HepG2 (cell line): ENCODE data around the gene KIAA1614. TPM values are rescaled to one million over a fixed set of nuclear protein-coding genes. Genes with fewer than 3 reads are reported as not detected.
A peak's percentile ranks its signal among the peaks of the same experiment; 100 is the strongest.

ENCODE experiments used
- ESRRA ChIP-seq: sonication (generic); formaldehyde crosslinking; IDR thresholded peaks from 2 replicates; pipeline ENCODE4 v1.5.1; 2020; ENCODE audit warnings: mild to moderate bottlenecking, low read depth, missing genetic modification reagents
- GLI4 ChIP-seq: sonication (generic); formaldehyde crosslinking; IDR thresholded peaks from 2 replicates; pipeline ENCODE4 v1.5.1; 2020; ENCODE audit warnings: missing genetic modification reagents, mild to moderate bottlenecking, moderate library complexity, borderline replicate concordance
- GZF1 ChIP-seq: sonication (generic); formaldehyde crosslinking; IDR thresholded peaks from 2 replicates; pipeline ENCODE4 v1.5.1; 2020; ENCODE audit warnings: mild to moderate bottlenecking, missing genetic modification reagents
- HMG20A ChIP-seq: IDR thresholded peaks from 2 replicates; pipeline ENCODE4 v1.6.1; 2016; ENCODE audit warnings: borderline replicate concordance
- HNF4G ChIP-seq, 2 experiments: sonication (generic) in 1 of 2; formaldehyde crosslinking in 1 of 2; IDR thresholded peaks; 2 replicates each; pipeline versions ENCODE4 v1.4.0 to v1.6.1; 2011 to 2020; ENCODE audit warnings: borderline replicate concordance in 2 of 2, low read depth in 2 of 2, mild to moderate bottlenecking in 2 of 2, low read length in 1 of 2, missing genetic modification reagents in 1 of 2, moderate library complexity in 1 of 2
- ISX ChIP-seq: sonication (generic); formaldehyde crosslinking; conservative IDR thresholded peaks from 2 replicates; pipeline ENCODE4 v1.5.0; 2020; ENCODE audit warnings: missing genetic modification reagents
- ZNF274 ChIP-seq: sonication (generic); formaldehyde crosslinking; IDR thresholded peaks from 2 replicates; pipeline ENCODE4 v1.5.1; 2020; ENCODE audit warnings: mild to moderate bottlenecking, missing genetic modification reagents
- ZNF296 ChIP-seq: sonication (generic); formaldehyde crosslinking; conservative IDR thresholded peaks from 2 replicates; pipeline ENCODE4 v1.5.0; 2020; ENCODE audit warnings: mild to moderate bottlenecking, missing genetic modification reagents
- ZNF644 ChIP-seq: IDR thresholded peaks from 2 replicates; pipeline ENCODE4 v1.6.1; 2016; ENCODE audit warnings: low read depth
- polyA plus RNA-seq, 8 experiments: library from polyadenylated mRNA; depleted of rRNA in 3 of 8; stranded (reverse) in 7 of 8; unstranded in 1 of 8; fragments of >200 nt; fragmentation: Illumina TruSeq in 4 of 8; extraction: Trizol in 4 of 8; gene quantifications; 2 replicates each; pipeline versions ENCODE4 v1.2.1 to v1.2.3, GENCODE V29; 2011 to 2016; ENCODE audit warnings: low read depth in 4 of 8, missing spikeins in 1 of 8, mixed read lengths in 1 of 8; ENCODE audit not compliant: insufficient read depth in 1 of 8
- total RNA-seq, 5 experiments: library from RNA; depleted of rRNA; stranded (reverse); fragments of >200 nt; fragmentation: Illumina TruSeq; extraction: Trizol; gene quantifications; 2 replicates each; pipeline ENCODE4 v1.2.3, GENCODE V29; 2016; ENCODE audit warnings: low read depth in 1 of 5
- TF ChIP-seq, protein P1 (sequence below): sonication (generic); formaldehyde crosslinking; IDR thresholded peaks from 2 replicates; pipeline ENCODE4 v1.8.0; 2022; ENCODE audit warnings: mild to moderate bottlenecking, missing genetic modification reagents, borderline replicate concordance
- TF ChIP-seq, protein P2 (sequence below): sonication (generic); formaldehyde crosslinking; IDR thresholded peaks from 2 replicates; pipeline ENCODE4 v1.4.0; 2020; ENCODE audit warnings: mild to moderate bottlenecking, missing genetic modification reagents
- TF ChIP-seq, protein P3 (sequence below): sonication (generic); formaldehyde crosslinking; IDR thresholded peaks from 2 replicates; pipeline ENCODE4 v1.8.1; 2023; ENCODE audit warnings: missing genetic modification reagents, inconsistent platforms, borderline replicate concordance
- TF ChIP-seq, protein P4 (sequence below), 2 experiments: IDR thresholded peaks; 2 replicates each; pipeline ENCODE4 v1.6.1; 2011 to 2012; ENCODE audit warnings: low read length in 2 of 2, borderline replicate concordance in 1 of 2, low read depth in 1 of 2, mild to moderate bottlenecking in 1 of 2, moderate library complexity in 1 of 2

KIAA1614 gene
- total and polyA plus RNA-seq, 2 of the 13 experiments (the other 11 are each of a cell fraction or from before 2014, with no cell fraction given): 0.15 to 0.77 TPM

DNA sequence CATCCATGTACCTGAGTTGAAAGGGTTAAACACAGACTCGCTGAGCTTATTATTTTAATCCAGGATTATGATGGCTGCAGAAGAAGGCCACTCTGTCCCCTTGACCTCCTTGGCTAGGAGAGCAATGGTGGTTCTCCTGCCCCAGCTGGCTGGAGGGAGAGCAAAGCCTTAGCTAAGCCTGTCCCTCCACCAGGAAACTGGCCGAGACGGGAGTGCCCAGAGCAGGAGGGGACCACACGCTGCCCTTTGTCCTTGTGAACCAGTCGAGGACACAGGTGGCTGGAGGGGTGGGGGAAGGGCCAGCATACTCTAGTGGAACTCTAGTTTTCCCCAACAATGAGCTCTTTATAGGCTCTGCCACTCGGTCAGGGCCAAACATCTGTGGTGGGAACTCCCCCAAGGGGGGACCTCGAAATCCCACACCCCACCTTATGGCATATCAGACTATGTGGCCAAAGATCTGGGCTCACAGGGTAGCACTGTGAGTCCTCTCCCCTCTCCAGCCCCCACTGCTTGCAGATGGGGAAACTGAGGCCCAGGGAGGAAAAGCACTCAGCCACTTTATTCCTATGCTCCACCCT, 12.9 kb downstream of the KIAA1614 start (continued):
- TF ChIP-seq, protein P1, sequence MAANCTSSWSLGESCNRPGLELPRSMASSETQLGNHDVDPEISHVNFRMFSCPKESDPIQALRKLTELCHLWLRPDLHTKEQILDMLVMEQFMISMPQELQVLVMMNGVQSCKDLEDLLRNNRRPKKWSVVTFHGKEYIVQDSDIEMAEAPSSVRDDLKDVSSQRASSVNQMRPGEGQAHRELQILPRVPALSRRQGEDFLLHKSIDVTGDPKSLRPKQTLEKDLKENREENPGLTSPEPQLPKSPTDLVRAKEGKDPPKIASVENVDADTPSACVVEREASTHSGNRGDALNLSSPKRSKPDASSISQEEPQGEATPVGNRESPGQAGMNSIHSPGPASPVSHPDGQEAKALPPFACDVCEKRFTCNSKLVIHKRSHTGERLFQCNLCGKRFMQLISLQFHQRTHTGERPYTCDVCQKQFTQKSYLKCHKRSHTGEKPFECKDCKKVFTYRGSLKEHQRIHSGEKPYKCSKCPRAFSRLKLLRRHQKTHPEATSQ (CRISPR knock-in tag): no peak; the same call in 1 of the 2 replicates
- TF ChIP-seq, protein P2, sequence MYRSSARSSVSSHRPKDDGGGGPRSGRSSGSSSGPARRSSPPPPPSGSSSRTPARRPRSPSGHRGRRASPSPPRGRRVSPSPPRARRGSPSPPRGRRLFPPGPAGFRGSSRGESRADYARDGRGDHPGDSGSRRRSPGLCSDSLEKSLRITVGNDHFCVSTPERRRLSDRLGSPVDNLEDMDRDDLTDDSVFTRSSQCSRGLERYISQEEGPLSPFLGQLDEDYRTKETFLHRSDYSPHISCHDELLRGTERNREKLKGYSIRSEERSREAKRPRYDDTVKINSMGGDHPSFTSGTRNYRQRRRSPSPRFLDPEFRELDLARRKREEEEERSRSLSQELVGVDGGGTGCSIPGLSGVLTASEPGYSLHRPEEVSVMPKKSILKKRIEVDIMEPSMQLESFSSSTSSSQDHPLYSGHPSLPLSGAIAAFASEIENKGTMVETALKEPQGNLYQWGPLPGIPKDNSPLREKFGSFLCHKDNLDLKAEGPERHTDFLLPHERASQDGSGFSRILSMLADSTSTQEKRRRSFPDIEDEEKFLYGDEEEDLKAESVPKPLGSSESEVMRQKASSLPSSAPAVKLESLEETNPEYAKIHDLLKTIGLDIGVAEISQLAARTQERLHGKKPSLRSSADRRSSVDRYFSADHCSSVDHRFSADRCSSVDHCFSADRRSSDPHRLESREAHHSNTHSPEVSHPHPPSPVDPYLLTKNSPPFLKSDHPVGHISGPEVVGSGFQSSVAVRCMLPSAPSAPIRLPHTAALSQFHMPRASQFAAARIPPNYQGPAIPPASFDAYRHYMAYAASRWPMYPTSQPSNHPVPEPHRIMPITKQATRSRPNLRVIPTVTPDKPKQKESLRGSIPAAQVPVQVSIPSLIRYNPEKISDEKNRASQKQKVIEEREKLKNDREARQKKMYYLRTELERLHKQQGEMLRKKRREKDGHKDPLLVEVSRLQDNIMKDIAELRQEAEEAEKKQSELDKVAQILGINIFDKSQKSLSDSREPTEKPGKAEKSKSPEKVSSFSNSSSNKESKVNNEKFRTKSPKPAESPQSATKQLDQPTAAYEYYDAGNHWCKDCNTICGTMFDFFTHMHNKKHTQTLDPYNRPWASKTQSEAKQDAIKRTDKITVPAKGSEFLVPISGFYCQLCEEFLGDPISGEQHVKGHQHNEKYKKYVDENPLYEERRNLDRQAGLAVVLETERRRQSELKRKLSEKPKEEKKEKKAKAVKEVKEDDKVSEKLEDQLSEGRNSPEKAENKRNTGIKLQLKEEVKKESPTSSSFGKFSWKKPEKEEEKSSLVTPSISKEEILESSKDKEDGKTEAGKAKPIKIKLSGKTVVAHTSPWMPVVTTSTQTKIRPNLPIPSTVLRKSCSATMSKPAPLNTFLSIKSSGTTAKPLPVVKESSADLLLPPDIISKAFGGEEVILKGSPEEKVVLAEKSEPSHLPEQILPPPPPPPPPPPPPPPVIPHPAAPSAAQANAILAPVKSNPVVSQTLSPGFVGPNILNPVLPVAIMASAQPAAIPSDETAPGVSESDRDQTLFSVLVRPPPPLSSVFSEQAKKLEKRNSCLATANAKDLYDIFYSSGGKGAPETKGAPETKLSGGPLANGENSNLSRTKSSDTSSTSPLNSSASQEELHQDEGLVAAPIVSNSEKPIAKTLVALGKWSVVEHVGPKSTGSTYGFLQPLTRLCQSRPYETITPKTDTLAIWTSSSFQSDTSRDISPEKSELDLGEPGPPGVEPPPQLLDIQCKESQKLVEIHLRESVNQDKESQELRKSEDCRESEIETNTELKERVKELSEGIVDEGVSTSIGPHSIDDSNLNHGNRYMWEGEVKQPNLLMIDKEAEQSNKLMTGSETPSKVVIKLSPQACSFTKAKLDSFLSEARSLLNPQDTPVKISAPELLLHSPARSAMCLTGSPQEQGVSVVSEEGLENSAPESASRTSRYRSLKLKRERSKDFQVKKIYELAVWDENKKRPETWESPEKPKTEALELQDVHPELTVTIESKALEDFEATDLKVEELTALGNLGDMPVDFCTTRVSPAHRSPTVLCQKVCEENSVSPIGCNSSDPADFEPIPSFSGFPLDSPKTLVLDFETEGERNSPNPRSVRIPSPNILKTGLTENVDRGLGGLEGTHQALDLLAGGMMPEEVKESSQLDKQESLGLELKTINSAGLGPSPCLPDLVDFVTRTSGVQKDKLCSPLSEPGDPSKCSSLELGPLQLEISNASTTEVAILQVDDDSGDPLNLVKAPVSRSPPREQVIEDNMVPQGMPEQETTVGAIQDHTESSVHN (CRISPR knock-in tag): peak; percentile 86; the same call in 1 of the 2 replicates
- no peak for TF ChIP-seq ISX (CRISPR knock-in tag)
- peak; percentile 64; the same call in 1 of the 2 replicates for TF ChIP-seq ZNF644 (CRISPR knock-in tag)
- TF ChIP-seq, protein P3, sequence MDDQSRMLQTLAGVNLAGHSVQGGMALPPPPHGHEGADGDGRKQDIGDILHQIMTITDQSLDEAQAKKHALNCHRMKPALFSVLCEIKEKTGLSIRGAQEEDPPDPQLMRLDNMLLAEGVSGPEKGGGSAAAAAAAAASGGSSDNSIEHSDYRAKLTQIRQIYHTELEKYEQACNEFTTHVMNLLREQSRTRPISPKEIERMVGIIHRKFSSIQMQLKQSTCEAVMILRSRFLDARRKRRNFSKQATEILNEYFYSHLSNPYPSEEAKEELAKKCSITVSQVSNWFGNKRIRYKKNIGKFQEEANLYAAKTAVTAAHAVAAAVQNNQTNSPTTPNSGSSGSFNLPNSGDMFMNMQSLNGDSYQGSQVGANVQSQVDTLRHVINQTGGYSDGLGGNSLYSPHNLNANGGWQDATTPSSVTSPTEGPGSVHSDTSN (CRISPR knock-in tag): no peak
- TF ChIP-seq, protein P4, sequence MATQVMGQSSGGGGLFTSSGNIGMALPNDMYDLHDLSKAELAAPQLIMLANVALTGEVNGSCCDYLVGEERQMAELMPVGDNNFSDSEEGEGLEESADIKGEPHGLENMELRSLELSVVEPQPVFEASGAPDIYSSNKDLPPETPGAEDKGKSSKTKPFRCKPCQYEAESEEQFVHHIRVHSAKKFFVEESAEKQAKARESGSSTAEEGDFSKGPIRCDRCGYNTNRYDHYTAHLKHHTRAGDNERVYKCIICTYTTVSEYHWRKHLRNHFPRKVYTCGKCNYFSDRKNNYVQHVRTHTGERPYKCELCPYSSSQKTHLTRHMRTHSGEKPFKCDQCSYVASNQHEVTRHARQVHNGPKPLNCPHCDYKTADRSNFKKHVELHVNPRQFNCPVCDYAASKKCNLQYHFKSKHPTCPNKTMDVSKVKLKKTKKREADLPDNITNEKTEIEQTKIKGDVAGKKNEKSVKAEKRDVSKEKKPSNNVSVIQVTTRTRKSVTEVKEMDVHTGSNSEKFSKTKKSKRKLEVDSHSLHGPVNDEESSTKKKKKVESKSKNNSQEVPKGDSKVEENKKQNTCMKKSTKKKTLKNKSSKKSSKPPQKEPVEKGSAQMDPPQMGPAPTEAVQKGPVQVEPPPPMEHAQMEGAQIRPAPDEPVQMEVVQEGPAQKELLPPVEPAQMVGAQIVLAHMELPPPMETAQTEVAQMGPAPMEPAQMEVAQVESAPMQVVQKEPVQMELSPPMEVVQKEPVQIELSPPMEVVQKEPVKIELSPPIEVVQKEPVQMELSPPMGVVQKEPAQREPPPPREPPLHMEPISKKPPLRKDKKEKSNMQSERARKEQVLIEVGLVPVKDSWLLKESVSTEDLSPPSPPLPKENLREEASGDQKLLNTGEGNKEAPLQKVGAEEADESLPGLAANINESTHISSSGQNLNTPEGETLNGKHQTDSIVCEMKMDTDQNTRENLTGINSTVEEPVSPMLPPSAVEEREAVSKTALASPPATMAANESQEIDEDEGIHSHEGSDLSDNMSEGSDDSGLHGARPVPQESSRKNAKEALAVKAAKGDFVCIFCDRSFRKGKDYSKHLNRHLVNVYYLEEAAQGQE (IDR thresholded peaks at IDR 0.05; ENCODE audit: borderline replicate concordance in 1 of 2, low read depth in 1 of 2, low read length in 2 of 2): peak in 1 of 2 experiments; percentile 8; a peak in 1 of 4 replicates
- TF ChIP-seq HNF4G (IDR thresholded peaks at IDR 0.05; ENCODE audit: borderline replicate concordance, low read depth, low read length): peak; percentile 88
- no peak; the same call in 1 of the 2 replicates for TF ChIP-seq HNF4G (CRISPR knock-in tag; IDR thresholded peaks at IDR 0.05; ENCODE audit: borderline replicate concordance, low read depth)
- peak; percentile 97 for TF ChIP-seq ESRRA
- peak; percentile 92 for TF ChIP-seq ZNF296 (CRISPR knock-in tag)
- TF ChIP-seq GLI4: no peak
- no peak for TF ChIP-seq GZF1 (CRISPR knock-in tag)
- TF ChIP-seq HMG20A: peak; percentile 14; the same call in 1 of the 2 replicates
- TF ChIP-seq ZNF274 (CRISPR knock-in tag): 0 out of 2 replicates have a peak, but pooled peaks have one; percentile 22
